Measurements from ENCODE around the gene GLP2R.

GLP2R gene

DNA sequence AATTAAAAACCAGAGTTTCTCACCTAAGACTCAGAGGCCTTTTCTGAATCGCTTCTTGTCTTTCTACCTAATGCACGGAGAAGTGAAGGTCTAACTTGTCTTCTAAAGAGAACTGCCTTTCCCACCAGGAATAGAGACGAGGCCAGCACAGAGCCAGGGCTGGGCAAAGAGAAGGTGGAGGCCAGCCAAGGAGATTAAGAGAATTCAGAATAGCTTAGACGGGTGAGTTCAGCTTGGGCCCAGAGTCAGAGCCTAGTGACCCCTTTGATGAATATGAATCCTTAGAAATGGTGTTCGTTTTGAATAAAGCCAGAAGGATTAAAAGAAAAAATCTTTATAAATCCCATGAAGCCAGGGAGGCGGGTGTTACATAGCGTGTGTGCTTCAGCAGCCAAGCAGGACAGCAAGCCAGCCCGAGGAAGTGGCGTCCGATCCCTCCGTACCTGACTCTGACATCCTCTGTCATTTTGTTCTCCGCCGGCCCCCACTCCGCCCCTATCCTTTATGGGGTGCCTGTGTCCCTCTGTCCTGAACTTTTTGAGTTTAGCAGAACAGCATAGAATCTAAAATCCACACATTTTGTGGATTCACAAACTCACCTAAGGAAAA, 11.3 kb upstream of the GLP2R start:
- no peak for FAIRE-seq

DNA sequence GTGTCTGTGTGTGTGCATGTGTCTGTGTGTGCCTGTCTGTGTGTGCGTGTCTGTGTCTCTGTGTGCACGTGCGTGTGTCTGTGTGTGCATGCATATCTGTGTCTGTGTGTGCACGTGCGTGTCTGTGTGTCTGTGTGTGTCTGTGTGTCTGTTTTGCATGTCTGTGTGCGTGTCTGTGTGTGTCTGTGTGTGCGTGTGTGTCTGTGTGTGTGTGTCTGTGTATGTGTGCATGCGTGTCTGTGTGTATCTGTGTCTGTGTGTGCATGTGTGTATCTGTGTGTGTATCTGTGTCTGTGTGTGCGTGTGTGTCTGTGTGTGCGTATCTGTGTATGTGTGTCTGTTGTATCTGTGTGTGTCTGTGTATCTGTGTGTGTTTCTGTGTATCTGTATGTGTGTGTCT, 9.3 kb upstream of the GLP2R start:
- no peak for FAIRE-seq

DNA sequence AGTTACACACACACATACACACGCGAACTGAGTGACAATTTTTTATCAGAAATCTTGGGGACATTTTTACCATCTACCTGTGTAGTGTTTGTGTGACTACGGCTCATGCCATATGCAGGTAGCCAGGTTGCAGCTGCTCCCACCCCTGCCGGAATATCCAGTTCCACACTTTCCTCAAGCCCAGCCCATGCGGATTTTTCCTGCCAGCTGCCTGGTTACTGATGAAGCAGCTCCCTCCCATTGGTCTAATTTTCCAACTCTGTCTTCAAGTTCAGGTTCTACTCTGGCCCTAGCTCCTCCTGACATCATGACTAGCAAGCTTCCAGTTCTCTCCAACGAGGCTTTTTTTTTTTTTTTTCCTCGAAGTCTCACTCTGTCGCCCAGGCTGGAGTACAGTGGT, 8.6 kb upstream of the GLP2R start:
- no peak for FAIRE-seq

DNA sequence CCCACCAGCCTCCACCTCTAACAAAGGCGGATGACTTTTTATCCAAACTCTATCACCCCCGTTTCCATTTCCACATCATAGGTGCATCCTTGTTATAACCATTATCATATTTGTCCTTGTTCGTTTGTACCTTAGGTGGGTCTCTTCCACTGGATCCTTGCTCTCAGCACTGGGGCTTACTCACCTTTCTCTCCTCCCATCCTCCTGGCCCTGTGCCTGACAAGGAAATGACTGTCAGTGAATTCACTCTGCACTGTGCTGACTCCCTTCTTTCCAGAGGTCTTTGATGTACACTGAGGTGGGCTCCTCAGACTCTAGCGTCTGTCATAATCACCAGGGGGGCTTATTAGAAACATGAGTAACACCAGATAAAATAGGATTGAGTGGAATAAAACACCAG, 7.0 kb upstream of the GLP2R start:
- FAIRE-seq, result no peak

DNA sequence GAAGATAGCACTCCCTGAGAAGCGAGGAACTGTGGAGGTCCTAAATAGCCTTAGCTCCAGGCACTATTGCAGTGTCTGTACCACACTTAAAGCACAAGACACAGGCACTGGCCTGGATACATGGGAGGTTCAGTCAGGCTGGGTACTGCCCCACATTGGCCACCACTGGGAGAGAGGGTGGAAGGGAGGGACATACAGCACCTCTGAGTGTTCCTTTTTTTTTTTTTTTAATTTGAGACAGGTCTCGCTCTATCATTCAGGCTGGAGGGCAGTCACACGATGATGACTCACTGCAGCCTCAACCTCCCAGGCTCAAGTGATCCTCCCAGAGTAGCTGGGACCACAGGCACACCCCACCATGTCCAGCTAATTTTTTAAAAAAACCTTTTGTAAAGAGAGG, 5.3 kb upstream of the GLP2R start:
- no peak for FAIRE-seq

DNA sequence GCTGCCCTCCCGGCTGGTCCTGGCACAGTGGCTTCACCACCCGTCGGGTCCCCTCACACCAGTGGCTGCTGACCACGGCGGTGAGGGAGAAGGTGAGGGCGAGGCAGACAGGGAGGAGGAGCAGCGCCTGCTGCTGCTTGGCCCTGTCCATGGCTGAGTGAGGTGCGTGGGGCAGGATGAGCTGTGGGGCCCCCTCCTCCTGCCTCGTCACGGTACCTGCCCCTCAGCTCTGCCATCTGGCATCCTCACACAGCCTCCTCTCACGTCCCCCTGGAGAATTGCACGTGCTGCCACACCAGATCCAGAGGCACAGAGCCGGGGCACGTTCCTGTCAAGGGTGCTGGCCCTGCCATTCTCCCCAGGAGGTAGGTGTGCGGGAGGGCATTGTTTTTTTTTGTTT, 3.8 kb upstream of the GLP2R start, which contains the start of gene GSG1L2:
GSG1L2 (minus strand) TSS at position 159 of the 400 bp plus-strand sequence; CDS start at position 151, 8 bp downstream.
- FAIRE-seq, result no peak

DNA sequence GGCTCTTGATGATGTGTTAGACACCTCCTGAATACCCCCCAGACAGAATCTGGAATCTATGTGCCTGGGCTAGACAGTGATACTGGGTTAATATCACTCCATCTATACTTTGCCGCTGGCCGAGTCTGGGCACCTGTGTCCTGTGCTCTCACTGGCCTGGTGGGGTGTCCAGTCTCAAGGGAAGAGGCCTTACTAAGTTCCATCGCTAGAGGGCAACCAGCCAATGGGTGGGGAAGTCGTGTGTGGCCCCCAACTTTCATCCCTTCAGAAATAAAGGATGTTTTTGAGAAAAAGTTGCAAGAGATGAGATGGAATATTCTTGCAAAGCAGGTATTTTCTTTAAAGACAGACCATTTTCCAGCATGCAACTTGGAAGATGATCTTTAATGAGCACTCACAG, 1.6 kb upstream of the GLP2R start:
- FAIRE-seq, result no peak

DNA sequence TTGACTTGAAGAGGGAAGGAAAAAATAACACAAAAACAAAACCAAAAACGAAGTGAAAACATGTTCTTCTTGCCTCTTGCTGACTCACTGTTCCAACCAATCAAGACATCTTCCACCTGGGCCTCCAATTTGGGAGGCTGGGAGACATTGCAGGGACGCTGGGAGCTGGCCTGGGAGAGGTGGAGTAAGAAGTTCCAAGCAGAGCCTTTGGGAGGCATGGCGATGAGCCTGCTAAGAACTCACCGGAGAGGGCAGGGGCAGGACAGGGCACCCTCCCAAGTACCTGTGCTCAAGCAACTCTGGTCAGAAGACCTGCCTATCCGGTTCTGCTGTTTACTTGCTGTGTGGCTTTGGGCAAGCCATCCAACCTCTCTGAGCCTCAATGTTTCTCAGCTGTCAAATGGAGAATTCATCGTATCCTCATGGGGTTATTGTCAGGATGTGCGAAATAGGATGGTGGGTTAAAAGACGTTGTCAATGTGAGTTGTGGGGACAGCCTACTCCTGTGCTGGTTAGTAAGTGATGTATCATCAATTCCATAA, 856 bp upstream of the GLP2R start:
- FAIRE-seq, result no peak

DNA sequence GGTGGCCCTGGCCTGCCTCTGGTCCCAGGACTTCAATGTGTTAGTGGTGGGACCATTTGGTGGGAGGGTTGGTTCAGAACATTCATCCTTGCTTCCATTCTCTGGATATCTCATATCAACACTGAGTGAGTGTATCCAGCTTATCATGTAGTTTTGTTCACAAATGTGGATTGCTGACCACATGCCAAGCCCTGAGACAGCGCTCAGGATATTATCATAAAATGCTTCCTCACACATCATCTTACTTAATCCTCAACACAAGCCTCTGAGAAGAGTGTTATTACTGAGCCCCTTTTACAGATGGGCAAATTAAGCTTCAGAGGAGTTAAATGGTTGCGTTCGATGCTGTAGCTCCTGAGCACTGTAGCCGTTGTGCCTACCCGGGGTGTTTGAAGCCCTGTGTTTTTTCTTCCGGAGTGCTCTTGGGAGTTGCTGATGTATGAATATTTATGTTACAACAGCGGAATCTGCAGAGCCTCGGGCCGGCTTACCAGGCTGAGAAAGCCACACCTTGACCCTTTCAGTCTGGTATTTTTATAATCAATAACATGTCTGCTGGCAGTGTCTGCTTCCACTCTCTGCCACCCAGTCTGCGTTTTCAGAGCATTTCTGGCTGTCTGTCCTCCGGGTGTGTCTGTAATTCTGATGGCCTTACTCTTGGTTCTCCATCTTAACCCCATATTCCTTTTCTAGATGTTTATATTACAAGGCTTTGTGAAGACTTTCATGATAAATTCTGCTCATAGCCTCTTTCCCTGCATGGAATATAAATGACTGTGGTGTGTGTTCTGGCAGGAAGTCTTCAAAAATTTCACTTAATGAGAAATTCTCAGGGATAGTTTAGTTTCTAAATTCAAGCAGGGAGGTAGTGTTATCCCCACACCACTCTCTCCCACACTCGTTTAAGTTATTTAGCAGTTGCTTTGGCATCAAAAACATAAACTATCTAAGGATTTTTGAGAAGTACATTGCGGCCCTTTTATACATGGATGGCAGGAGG, 2.9 kb downstream of the GLP2R start:
- FAIRE-seq, result no peak

DNA sequence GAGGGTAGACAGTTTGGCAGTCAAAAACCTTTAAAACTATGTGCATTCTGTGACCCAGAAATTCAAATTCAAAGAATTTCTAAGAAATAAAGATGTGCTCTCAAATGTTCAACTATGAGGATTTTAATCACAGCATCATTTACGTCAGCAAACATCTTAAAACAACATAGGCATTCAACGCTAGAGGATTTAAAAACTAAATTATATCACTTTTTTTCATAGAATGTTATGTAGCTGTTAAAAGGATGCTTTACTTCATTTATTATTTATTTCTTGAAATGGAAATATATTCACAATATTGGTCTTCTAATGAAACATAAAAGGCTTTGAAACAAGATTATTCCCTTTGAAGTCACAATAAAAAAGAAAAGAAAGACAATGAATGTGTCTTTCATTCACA, 3.6 kb downstream of the GLP2R start:
- no peak for FAIRE-seq

DNA sequence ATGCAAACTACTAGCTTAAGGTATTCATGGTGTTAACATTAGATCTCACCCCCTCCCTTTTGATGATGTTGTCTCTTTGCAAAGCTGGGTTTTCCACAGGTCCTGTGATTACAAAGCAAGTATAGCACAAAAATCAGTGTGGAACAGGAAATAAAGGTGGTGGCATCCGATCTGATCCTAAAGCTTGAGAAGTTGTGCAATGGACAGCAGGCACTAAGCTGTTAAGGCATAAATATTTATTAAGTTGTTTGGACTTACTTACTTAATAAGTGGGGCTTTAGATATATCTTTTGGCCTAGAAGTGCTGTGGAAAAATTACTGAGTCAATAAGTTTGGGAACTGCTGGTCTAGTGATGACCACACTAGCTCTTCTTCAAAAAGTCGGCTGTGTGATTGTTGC, 5.0 kb downstream of the GLP2R start:
- FAIRE-seq, result no peak

DNA sequence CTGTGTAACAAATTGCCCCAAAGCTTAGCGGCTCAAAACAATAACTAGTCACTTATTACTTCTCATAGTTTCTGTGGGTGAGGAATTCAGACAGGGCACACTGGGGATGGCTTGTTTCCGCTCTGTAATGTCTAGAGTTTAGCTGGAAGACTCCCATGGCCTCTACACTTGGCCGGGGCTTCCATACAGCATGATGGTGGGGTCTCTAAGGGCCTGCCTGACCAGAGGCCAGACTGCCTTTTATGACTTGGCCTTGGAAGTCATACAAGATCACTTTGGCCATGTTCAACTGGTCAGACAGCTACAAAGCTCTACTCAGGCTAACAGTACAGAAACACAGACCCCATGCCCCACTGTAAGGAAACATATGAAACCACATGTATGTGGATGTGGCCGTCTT, 8.2 kb downstream of the GLP2R start:
- FAIRE-seq, result no peak

DNA sequence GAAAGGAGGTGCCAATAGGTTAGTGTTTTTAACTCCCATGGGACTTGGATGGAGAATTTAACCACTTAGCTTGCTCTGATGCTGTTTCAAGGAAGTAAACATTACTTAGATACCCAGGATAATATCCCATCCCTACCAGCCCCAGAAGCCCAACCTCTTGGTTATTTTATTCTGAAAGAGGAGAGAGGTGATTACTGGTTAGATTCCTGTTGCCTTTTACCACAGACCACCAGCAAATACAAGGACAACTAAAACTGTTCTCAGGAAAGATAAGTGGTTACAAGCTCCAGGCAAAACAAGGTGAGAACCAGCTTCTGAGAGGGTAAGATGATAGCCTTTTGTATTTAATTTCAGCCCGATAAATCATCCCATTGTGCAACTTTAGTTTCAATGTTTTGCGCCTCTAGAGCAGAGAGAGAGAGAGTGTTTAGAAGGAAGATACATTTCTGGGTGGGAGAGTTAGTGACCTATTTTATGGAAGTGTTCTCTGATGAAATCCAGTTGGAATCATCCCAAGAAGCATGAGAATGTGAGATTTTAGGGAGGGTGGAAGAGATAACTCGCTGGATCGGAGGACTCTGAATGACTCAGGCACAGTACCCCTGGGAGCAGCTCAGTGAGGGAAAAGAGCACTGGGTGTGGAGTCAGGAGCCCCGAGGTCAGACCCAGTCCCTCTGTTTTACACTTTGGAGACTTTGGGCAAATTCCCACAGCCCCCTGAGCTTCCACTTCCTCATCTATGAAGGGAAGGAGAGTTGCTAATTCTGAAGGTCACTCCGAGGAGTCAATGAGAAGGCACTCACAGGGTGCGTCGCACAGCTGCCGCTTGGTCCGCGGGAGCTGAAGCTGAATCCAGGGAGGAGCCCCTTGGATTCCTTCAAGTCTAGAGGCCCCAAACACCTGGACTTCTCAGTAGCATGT, 12.1 kb downstream of the GLP2R start:
- FAIRE-seq, result no peak

DNA sequence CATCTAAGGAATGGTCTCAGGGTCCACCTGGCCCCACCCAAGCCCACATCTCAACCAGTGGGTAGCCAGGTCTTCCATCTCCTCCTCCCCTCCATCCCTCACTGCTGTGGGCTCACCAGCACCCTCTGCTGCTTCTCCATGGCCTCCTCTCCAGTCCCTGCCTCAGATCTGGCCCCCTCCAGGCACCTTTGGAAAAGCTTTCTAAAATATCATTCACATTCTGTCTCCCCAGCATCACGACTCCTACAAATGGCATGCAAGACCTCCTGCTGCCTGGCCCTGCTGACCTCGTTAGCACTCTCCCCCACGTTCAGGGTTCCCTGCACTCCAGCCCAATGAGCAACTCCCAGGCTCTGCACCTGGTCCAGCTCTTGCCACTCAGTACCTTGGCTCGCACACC, 13.7 kb downstream of the GLP2R start:
- FAIRE-seq, result no peak

DNA sequence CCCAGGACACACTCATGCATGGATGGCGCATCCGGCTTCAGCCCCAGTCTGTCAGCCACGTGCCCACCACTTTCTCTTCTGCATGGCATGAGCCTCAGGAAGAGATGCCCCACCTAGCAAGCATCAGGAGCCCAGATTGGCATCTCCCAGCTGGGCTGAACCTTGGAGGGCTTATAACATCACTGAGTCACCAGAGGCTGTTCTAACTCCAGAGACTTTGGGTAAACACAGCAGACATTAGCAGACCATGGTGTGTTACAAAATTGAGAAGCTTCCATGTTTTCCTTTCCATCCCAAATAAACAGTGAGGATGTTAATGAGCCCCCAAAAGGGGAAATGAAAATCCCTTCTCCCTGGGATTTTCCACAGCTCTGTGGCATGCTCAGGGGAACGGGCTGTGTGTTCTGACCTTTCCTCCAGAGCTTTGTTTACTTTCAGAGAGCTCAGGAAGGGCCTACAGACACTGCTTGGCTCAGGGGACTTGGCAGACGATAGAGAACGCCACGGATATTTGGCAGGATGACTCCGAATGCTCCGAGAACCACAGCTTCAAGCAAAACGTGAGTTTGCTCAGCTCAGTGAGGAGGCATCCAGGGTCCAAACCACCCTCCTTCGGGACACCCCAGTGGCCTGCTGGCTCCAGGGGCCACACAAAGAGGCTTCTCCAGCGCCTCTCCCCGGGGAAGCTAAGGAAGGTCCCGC, 16.5 kb downstream of the GLP2R start:
- no peak for FAIRE-seq

DNA sequence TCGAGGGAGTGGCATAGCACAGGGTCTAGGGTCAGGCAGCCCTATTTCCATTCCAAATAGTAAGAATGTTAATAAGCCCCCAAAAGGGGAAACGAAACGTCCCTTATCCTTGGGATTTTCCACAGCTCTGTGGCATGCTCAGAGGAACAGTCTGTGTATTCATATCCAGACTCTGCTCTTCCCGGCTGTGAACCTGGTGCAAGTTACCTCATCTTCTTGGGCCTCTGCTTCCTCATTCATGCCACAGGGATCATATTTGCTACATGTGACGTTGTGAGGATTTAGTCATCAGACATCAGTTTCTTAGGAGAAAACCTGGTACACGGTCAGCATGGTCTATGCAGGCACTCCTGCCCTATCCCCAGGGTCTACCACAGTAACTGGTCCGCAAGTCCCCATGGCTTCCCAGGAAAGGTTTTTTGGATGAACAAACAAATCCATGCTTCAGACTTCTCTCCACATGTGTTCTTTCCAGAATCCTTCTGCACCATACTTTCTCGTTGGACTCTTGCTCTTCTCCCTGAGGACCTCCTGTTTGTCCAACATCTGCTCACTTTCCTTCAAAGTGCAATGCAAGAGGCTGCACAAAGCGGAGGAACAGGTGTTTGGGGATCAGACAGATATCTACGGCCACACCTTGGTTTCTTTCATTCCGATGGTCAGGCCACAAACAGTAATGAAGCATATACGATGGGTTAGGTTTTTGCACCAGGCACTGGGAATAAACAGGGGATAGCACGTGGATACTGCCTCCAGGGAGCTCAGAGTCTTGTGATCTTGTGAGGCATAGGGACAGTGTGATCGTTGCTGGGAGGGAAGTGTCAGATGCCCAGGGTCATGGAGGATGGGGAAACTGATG, 17.7 kb downstream of the GLP2R start:
- no peak for FAIRE-seq

DNA sequence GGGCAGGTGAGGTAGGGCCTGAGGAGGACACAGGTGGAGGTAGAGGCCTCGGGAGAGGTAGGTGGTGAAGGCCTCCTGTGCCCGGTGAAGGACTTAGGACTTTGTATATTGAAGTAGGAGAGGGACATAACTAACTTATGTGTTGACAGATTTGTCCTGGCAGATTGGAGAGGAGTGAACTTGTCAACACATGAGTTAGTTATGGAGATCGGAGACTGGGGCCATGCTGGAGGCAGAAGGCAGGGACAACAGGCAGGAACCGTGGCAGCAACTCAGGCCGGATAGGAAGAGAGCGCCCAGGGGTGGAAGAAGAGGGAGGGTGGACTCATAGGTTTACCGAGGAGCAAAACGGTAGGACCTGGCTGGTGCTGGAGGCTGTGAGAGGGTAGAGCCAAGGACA, 18.4 kb downstream of the GLP2R start:
- FAIRE-seq, result no peak

DNA sequence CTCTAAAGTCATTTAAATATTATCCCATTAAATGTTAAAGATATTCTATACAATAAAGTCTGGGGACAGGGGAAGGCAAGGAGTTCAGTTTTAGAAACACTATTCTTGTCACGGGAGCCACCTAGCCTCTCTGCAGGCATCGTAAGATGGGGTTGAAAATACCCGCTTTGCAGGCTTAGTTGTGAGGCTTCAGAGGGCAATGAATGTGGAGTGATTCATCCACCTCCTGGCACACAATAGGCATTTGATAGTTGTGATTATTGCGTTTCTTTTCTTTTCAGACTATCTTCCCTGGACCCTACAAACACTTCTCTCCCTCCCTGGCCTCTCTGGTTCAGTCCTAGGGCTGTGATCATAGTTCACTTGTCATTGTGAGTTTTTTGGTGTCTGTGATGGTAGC, 19.6 kb downstream of the GLP2R start:
- no peak for FAIRE-seq

DNA sequence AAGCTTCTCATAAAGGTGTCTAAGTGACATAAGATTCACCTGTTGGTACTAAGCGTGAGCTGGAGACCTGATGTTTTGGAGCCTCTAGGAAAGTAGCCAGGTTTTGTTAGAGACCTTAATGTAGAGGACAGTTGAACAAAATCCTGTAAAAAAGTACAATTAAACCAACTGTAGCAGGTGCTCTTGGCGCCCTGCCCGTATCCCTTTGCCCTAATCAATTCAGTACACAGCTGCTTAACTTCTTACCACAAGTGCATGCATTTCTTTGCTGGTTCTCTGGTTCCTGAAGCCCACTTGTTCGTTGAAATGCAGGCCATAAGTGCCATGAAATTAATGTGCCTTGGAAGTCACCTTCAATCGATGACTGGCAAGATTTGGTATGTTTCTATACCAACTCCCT, 24.4 kb downstream of the GLP2R start:
- no peak for FAIRE-seq

DNA sequence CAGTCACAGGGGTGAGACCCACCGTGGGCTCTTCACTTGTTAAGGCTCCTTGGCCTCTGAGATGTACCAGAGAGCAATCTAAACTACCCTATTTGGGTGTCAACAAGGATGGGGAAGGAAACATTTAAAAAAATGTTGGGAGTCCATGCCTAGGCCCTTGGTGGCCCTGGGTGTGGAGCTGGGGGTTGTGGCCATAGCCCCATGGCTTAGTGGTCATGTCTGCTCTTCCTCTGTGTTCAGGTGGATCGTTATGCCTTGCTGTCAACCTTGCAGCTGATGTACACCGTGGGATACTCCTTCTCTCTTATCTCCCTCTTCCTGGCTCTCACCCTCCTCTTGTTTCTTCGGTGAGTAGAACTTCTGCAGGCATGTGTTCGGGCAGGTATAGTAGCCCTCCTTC, 28.5 kb downstream of the GLP2R start:
- FAIRE-seq, result no peak

DNA sequence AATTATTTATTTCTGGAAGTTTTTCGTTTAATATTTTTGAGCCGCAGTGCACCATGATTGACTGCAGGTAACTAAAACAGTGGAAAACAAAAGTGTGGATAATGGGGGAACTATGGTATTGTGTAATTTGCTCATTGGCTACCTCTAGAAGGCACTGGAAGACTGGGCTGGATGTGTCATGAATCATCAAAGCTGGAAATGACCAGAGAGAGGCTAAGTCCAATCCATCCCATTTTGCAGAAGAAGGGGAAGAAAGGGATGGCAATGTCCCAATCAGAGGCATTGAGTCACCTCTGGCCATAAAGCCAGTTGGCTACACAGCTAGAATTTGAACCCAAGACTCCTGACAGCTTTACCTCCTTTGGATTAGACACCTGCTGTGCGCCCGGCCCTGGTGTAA, 29.3 kb downstream of the GLP2R start:
- no peak for FAIRE-seq
